ENCODE data around the gene PEAK1.
A peak's percentile ranks its signal among the peaks of the same experiment; 100 is the strongest.

Gene PEAK1

GRCh38 chr15:77295446-77295845 lies 124.5 kb downstream of the PEAK1 start:
- DNase-seq, result no peak

- no peak for DNase-seq
Measured at GRCh38 chr15:77292969-77293558, 126.8 kb downstream of the PEAK1 start.

- DNase-seq, result no peak
Measured at GRCh38 chr15:77291107-77291506, 128.8 kb downstream of the PEAK1 start.

- DNase-seq, result no peak
Measured at GRCh38 chr15:77287385-77287784, 132.5 kb downstream of the PEAK1 start.

GRCh38 chr15:77285057-77285997 lies 134.6 kb downstream of the PEAK1 start:
- DNase-seq, result no peak

DNA sequence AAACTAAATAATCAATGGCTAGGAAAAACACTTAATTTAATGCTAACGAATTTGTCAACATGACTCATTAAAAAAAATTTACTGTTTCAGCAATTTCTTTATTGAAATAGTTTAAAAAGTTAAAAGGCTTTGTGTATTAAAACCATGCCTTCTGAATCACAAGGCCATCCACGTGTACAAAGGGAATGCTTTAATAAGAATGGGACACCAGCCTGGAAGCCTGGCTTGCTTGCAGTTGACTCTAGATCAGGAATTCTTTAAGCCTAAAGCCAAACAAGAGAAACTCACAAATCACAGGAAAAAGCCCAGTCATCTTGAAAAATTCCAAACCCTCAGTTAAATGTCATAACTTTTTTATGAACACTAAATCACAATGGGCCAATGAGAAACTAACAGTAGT lies 137.6 kb downstream of the PEAK1 start:
- DNase-seq, result no peak

DNA sequence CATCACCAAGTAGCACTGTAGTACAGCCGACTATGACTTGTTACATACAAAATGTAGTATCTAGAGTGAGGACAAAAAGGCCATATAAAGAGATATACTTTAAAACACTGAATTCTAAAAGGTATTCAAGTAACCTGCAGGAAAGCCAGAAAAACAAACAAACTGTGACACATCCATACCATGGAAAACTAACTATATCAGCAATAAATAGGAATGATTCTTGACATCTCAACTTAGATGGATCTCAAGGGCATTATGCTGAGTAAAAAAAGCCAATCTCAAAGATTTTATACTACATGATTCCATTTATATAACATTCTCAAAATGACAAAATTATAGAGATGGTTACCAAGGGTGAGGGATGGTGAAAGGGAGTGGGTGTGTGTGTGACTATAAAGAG lies 143.0 kb downstream of the PEAK1 start:
- DNase-seq, result no peak

GRCh38 chr15:77276096-77276495 lies 143.8 kb downstream of the PEAK1 start:
- DNase-seq, result no peak

- DNase-seq, result peak; percentile 33
Measured at GRCh38 chr15:77273136-77273535, 146.8 kb downstream of the PEAK1 start.

GRCh38 chr15:77266708-77267386 lies 153.1 kb downstream of the PEAK1 start:
- no peak for DNase-seq

DNA sequence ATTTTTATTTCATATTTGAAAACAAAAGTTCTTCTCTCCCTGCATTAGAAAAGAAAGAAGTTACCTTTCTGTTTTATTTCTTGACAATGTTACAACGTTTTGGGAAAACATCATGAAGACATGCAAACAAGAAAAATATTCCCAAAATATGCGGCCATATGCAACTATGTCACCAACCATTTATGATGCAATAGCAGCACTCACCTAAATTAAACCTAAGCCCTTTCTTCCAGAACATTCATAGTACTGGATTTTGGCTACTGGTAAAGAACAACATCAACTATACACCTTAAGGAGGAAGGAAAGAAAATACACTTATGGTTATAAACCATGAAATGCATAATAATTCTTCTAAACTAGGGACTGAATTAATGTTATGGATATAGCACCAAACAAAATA lies 164.5 kb downstream of the PEAK1 start:
- no peak for DNase-seq

- peak; percentile 7 for DNase-seq
Measured at GRCh38 chr15:77251662-77252061, 168.2 kb downstream of the PEAK1 start.

DNA sequence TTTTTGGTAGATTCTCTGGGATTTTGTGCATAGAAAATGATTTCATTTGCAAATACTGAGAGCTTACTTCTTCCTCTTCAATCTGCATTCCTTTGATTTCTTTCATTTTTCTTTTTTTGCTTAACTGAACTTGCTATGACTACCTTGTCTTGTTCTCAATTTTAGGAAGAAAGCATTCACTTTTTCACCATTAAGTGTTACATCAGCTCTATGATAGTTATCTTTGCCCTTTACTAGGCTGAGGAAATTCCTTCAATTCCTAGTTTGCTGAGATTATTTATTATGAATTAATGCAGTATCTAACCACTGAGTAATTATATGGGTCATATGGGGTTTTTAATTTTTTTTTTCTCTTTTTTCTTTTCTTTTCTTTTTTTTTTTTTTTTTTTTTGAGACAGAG lies 172.8 kb downstream of the PEAK1 start:
- no peak for DNase-seq

DNA sequence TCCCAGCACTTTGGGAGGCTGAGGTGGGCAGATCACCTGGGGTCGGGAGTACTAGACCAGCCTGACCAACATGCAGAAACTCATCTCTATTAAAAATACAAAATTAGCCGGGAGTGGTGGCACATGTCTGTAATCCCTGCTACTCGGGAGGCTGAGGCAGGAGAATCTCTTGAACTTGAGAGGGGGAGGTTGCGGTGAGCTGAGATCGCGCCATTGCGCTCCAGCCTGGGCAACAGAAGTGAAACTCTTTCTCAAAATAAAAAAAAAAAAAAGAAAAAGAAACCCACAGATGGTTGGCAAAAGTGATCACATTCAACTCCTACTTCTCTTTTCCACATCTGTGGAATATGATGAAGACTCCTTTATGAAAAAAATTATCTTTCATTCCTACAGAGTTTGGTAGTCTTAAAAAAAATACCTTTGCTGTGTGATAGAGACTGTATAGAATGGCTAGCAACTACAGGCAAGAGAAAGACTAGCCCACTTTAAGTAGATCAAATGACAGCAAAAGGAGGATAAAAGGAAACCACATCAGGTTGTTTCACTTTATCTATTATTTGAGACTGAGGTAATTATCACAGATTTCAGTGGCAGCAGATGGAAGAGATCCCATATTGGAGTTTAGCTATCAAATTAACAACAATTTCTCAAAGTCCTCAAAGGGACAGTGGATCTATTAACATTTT lies 176.0 kb downstream of the PEAK1 start:
- peak; percentile 81 for DNase-seq

- no peak for DNase-seq
Measured at GRCh38 chr15:77243135-77243534, 176.8 kb downstream of the PEAK1 start.

DNA sequence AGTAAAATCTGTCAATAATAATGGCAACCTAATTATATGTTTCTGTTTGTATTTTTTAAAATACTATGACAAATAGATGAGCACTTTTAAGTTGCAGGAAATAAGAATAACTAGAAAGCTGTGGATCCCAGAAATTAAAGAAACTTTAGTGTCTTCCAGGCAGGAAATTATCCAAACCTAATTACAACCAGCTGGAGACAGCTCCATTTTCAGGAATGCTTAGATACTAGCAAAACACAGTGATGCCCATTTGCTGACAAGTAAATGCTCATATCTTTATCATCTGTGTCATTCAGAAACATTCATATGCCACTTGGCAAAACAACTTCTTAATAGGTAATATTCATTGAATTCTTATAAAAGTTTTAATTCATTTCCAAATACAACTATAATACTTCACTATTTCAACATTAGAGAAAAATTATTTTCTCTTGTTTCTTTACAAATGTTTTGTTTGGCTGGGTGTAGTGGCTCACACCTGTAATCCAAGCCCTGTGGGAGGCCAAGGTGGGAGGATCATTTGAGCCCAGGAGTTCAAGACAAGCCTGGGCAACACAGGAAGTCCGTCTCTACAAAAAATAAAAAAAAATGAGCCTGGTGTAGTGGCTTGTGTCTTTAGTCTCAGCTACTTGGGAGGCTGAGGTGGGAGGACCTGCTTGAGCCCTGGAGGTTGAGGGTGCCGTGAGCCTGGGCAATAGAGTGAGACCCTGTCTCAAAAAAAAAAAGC lies 179.9 kb downstream of the PEAK1 start:
- DNase-seq, result no peak

DNA sequence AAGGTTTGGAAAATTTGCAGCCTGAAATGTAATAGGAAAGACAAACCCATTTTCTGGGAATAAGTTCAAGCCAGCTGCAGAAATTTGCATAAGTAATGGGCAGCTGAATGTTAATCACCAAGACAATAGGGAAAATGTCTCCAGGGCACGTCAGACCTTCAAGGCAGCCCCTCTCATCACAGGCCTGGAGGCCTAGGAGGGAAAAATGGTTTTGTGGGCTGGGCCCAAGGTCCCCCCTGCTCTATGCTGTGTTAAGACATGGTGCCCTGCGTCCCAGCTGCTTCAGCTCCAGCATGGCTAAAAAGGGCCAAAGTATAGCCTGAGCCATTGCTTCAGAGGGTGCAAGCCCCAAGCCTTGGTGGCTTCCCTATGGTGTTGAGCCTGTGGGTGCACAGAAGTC lies 184.3 kb downstream of the PEAK1 start:
- DNase-seq, result no peak

DNA sequence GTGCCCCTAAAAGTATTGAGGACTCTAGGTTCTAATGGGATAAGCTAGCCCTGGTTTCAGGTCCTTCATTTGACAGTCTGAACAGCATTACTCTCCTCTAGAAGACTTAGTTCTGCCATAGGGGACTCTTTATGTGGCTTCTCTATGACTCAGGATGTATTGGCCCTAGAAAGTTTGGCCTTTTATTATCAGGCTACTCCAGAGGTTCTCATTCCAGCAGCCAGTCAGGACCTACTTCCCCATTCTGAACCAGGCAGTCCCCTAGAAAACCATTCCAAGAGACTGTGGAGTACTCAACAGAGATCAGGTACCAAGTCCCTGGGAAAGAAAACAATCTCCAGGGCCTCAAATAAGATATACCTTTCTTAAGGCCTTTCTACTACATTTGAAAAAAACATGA lies 191.1 kb downstream of the PEAK1 start:
- DNase-seq, result peak; percentile 45

GRCh38 chr15:77226652-77227051 lies 193.3 kb downstream of the PEAK1 start:
- no peak for DNase-seq

DNA sequence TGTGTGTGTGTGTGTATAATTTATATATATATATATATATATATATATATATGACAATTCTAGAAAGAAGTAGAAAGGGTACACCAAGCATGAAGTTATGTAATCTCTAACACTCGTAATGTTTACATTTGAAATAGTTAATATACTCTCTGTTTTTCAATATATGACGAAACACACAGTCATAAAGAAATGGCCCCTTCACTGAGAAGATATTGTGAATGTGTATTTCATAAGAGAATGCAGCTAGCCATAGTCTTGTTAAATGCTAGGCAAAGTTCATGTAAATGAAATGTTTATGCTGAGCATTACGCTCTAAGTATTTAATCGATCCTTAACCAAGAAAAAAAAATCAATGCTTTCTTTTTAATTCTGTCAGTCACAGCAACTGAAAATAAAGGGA lies 194.3 kb downstream of the PEAK1 start:
- DNase-seq, result peak; percentile 6

- DNase-seq, result peak; percentile 2
Measured at GRCh38 chr15:77225088-77225487, 194.8 kb downstream of the PEAK1 start.

GRCh38 chr15:77224352-77224751 lies 195.6 kb downstream of the PEAK1 start:
- DNase-seq, result no peak

- no peak for DNase-seq
Measured at GRCh38 chr15:77221708-77222107, 198.2 kb downstream of the PEAK1 start.
